ENCODE measurements around the gene POLR3GL. TPM values are rescaled to one million over a fixed set of nuclear protein-coding genes. Genes with fewer than 3 reads are reported as not detected.
A peak's percentile ranks its signal among the peaks of the same experiment; 100 is the strongest.
"Not testable (repeated sequence)": the region's sequence is repeated elsewhere in the genome, so short reads cannot be mapped to it uniquely, and the experiment has no call there.

POLR3GL gene
- total and polyA plus RNA-seq, 5 donors from 2014 or later: 30.8 to 129 (median 106) TPM

- H3K9me3 ChIP-seq (ENCODE audit: control insufficient read depth in 2 of 2, low read length in 2 of 2): no peaks in the 10 kb centered on the region
- no peak overlapping the region for H3K4me3 ChIP-seq (ENCODE audit: low read depth, low read length)
- H3K9me3 Mint-ChIP-seq: no peaks in the 10 kb centered on the region
- no peak for DNase-seq
- H3K4me1 Mint-ChIP-seq: peaks cover 6 to 42% (median 31%) of the 10 kb centered on the region in 4 donors
- H3K27me3 Mint-ChIP-seq: peaks cover 4% of the 10 kb centered on the region
- no peak overlapping the region for H3K27ac ChIP-seq (ENCODE audit: insufficient read depth, low read length, poor library complexity, severe bottlenecking)
- H3K27me3 ChIP-seq (ENCODE audit: control insufficient read depth, insufficient read depth, low read length): no peaks in the 10 kb centered on the region
- H3K27ac Mint-ChIP-seq: peak overlapping the region in 1 of 3 donors; percentile 71
- H3K4me1 ChIP-seq (ENCODE audit: control insufficient read depth, insufficient read depth, low read length, poor library complexity, severe bottlenecking): peaks cover 35% of the 10 kb centered on the region
- peaks cover 8% of the 10 kb centered on the region for H3K36me3 Mint-ChIP-seq
- no peak for ATAC-seq (ENCODE audit: low read depth in 2 of 2)
- H3K4me3 Mint-ChIP-seq: peak overlapping the region in 1 of 4 donors; percentile 27
- H3K36me3 ChIP-seq (ENCODE audit: control insufficient read depth, insufficient read depth, low read length): peaks cover 23% of the 10 kb centered on the region
These were observed 42.2 kb upstream of the POLR3GL start for GRCh38 chr1:145922266-145922665.

GRCh38 chr1:145926686-145927062 is 37.8 kb upstream of the POLR3GL start:
- peak overlapping the region; percentile 98 for H3K27ac ChIP-seq (ENCODE audit: insufficient read depth, low read length, poor library complexity, severe bottlenecking)
- H3K27me3 Mint-ChIP-seq: no peaks in the 10 kb centered on the region
- H3K36me3 Mint-ChIP-seq: peaks cover 10% of the 10 kb centered on the region
- H3K9me3 ChIP-seq (ENCODE audit: control insufficient read depth in 2 of 2, low read length in 2 of 2): no peaks in the 10 kb centered on the region
- H3K4me1 ChIP-seq (ENCODE audit: control insufficient read depth, insufficient read depth, low read length, poor library complexity, severe bottlenecking): peaks cover 20% of the 10 kb centered on the region
- no peak overlapping the region for H3K4me3 Mint-ChIP-seq
- peaks cover 23% of the 10 kb centered on the region for H3K36me3 ChIP-seq (ENCODE audit: control insufficient read depth, insufficient read depth, low read length)
- peaks cover 0 to 27% (median 13%) of the 10 kb centered on the region in 4 donors for H3K4me1 Mint-ChIP-seq
- peak overlapping the region; percentile 96 for H3K4me3 ChIP-seq (ENCODE audit: low read depth, low read length)
- no peak overlapping the region for H3K27ac Mint-ChIP-seq
- no peaks in the 10 kb centered on the region for H3K9me3 Mint-ChIP-seq
- no peaks in the 10 kb centered on the region for H3K27me3 ChIP-seq (ENCODE audit: control insufficient read depth, insufficient read depth, low read length)
- no peak for ATAC-seq (ENCODE audit: low read depth in 2 of 2)
- DNase-seq: peak in 1 of 3 donors; percentile 41

GRCh38 chr1:145927063-145927886 is 37.2 kb upstream of the POLR3GL start, which contains the start of gene RBM8A:
TSS of gene RBM8A (minus strand) at chr1:145927484. CDS start at chr1:145927426, 58 bp downstream.
- H3K9me3 ChIP-seq (ENCODE audit: control insufficient read depth in 2 of 2, low read length in 2 of 2): no peaks in the 10 kb centered on the region
- H3K36me3 Mint-ChIP-seq: peaks cover 11% of the 10 kb centered on the region
- peak within 1 kb of the TSS in 1 of 4 donors; percentile 74 for H3K4me3 Mint-ChIP-seq
- H3K36me3 ChIP-seq (ENCODE audit: control insufficient read depth, insufficient read depth, low read length): peaks cover 22% of the 10 kb centered on the region
- no peaks in the 10 kb centered on the region for H3K9me3 Mint-ChIP-seq
- peak within 1 kb of the TSS; percentile 98 for H3K27ac ChIP-seq (ENCODE audit: insufficient read depth, low read length, poor library complexity, severe bottlenecking)
- H3K27me3 Mint-ChIP-seq: no peaks in the 10 kb centered on the region
- peaks cover under 1 to 29% (median 16%) of the 10 kb centered on the region in 4 donors for H3K4me1 Mint-ChIP-seq
- ATAC-seq (ENCODE audit: low read depth in 2 of 2) (peak; percentile 97 to 99), DNase-seq (peak; percentile 93 to 99 (median 97))
- peak within 1 kb of the TSS; percentile 96 for H3K4me3 ChIP-seq (ENCODE audit: low read depth, low read length)
- peak within 1 kb of the TSS in 2 of 3 donors; percentile 89 to 97 for H3K27ac Mint-ChIP-seq
- H3K4me1 ChIP-seq (ENCODE audit: control insufficient read depth, insufficient read depth, low read length, poor library complexity, severe bottlenecking): peaks cover 25% of the 10 kb centered on the region
- H3K27me3 ChIP-seq (ENCODE audit: control insufficient read depth, insufficient read depth, low read length): no peaks in the 10 kb centered on the region

GRCh38 chr1:145927916-145928643 is 36.4 kb upstream of the POLR3GL start:
- Mint-ChIP-seq H3K4me1 (peaks cover 8 to 35% (median 24%) of the 10 kb centered on the region in 4 donors), H3K27ac (peak overlapping the region in 2 of 3 donors; percentile 89 to 97), H3K27me3 (no peaks in the 10 kb centered on the region), H3K36me3 (peaks cover 11% of the 10 kb centered on the region), H3K9me3 (no peaks in the 10 kb centered on the region), H3K4me3 (peak overlapping the region in 2 of 4 donors; percentile 74 to 85)
- Histone ChIP-seq H3K36me3 (ENCODE audit: control insufficient read depth, insufficient read depth, low read length) (peaks cover 14% of the 10 kb centered on the region), H3K9me3 (ENCODE audit: control insufficient read depth in 2 of 2, low read length in 2 of 2) (no peaks in the 10 kb centered on the region), H3K27ac (ENCODE audit: insufficient read depth, low read length, poor library complexity, severe bottlenecking) (peak overlapping the region; percentile 98), H3K4me3 (ENCODE audit: low read depth, low read length) (peak overlapping the region; percentile 96), H3K27me3 (ENCODE audit: control insufficient read depth, insufficient read depth, low read length) (no peaks in the 10 kb centered on the region), H3K4me1 (ENCODE audit: control insufficient read depth, insufficient read depth, low read length, poor library complexity, severe bottlenecking) (peaks cover 30% of the 10 kb centered on the region)
- DNase-seq (peak in 1 of 3 donors; percentile 40), ATAC-seq (ENCODE audit: low read depth in 2 of 2) (no peak)

- Mint-ChIP-seq H3K4me1 (peaks cover 16 to 38% (median 27%) of the 10 kb centered on the region in 4 donors), H3K36me3 (peaks cover 22% of the 10 kb centered on the region), H3K27ac (peak overlapping the region; percentile 88 to 95 (median 95)), H3K4me3 (peak overlapping the region; percentile 76 to 88 (median 82))
- Histone ChIP-seq H3K36me3 (ENCODE audit: control insufficient read depth, insufficient read depth, low read length) (peaks cover 23% of the 10 kb centered on the region), H3K4me3 (ENCODE audit: low read depth, low read length) (peak overlapping the region; percentile 43), H3K4me1 (ENCODE audit: control insufficient read depth, insufficient read depth, low read length, poor library complexity, severe bottlenecking) (peaks cover 24% of the 10 kb centered on the region), H3K27ac (ENCODE audit: insufficient read depth, low read length, poor library complexity, severe bottlenecking) (peak overlapping the region; percentile 69)
- not testable (repeated sequence) for H3K27me3 ChIP-seq (ENCODE audit: control insufficient read depth, insufficient read depth, low read length); H3K9me3 Mint-ChIP-seq; ATAC-seq (ENCODE audit: low read depth in 2 of 2); H3K27me3 Mint-ChIP-seq; H3K9me3 ChIP-seq (ENCODE audit: control insufficient read depth in 2 of 2, low read length in 2 of 2)
- DNase-seq: peak in 2 of 3 donors; percentile 35 to 54
These were observed 31.9 kb upstream of the POLR3GL start for GRCh38 chr1:145932522-145933009.

- no peak overlapping the region for H3K4me3 ChIP-seq (ENCODE audit: low read depth, low read length)
- Mint-ChIP-seq H3K4me1 (peaks cover 14 to 25% (median 23%) of the 10 kb centered on the region in 4 donors), H3K9me3 (no peaks in the 10 kb centered on the region), H3K36me3 (peaks cover 25% of the 10 kb centered on the region), H3K4me3 (peak overlapping the region in 1 of 4 donors; percentile 64), H3K27ac (peak overlapping the region in 1 of 3 donors; percentile 60), H3K27me3 (no peaks in the 10 kb centered on the region)
- H3K27me3 ChIP-seq (ENCODE audit: control insufficient read depth, insufficient read depth, low read length): no peaks in the 10 kb centered on the region
- H3K9me3 ChIP-seq (ENCODE audit: control insufficient read depth in 2 of 2, low read length in 2 of 2): no peaks in the 10 kb centered on the region
- ATAC-seq (ENCODE audit: low read depth in 2 of 2) (no peak), DNase-seq (no peak)
- H3K36me3 ChIP-seq (ENCODE audit: control insufficient read depth, insufficient read depth, low read length): peaks cover 24% of the 10 kb centered on the region
- H3K27ac ChIP-seq (ENCODE audit: insufficient read depth, low read length, poor library complexity, severe bottlenecking): no peak overlapping the region
- H3K4me1 ChIP-seq (ENCODE audit: control insufficient read depth, insufficient read depth, low read length, poor library complexity, severe bottlenecking): peaks cover 16% of the 10 kb centered on the region
These were observed 28.8 kb upstream of the POLR3GL start for GRCh38 chr1:145935708-145936107.

- peaks cover 24% of the 10 kb centered on the region for H3K36me3 ChIP-seq (ENCODE audit: control insufficient read depth, insufficient read depth, low read length)
- no peak overlapping the region for H3K27ac ChIP-seq (ENCODE audit: insufficient read depth, low read length, poor library complexity, severe bottlenecking)
- no peaks in the 10 kb centered on the region for H3K9me3 ChIP-seq (ENCODE audit: control insufficient read depth in 2 of 2, low read length in 2 of 2)
- Mint-ChIP-seq H3K27me3 (no peaks in the 10 kb centered on the region), H3K36me3 (peaks cover 25% of the 10 kb centered on the region), H3K4me1 (peaks cover 14 to 25% (median 21%) of the 10 kb centered on the region in 4 donors), H3K4me3 (no peak overlapping the region), H3K9me3 (no peaks in the 10 kb centered on the region), H3K27ac (no peak overlapping the region)
- no peak overlapping the region for H3K4me3 ChIP-seq (ENCODE audit: low read depth, low read length)
- no peak for DNase-seq
- ATAC-seq (ENCODE audit: low read depth in 2 of 2): no peak
- H3K27me3 ChIP-seq (ENCODE audit: control insufficient read depth, insufficient read depth, low read length): no peaks in the 10 kb centered on the region
- H3K4me1 ChIP-seq (ENCODE audit: control insufficient read depth, insufficient read depth, low read length, poor library complexity, severe bottlenecking): peaks cover 16% of the 10 kb centered on the region
These were observed 28.2 kb upstream of the POLR3GL start for GRCh38 chr1:145936247-145936646.

Measured in CD4-positive, CD25-positive, alpha-beta regulatory T cell (primary cell).